Astrocyte of the cerebellum (primary cell): Measurements from ENCODE around the gene NMT1.

ENCODE experiments used
- DNase-seq: peaks from one replicate; pipeline ENCODE4 v3.0.0-alpha.2; 2011; ENCODE audit warnings: low read depth
- H3K4me3 ChIP-seq: 2 replicates; pipeline ENCODE4 v1.5.1; 2011; ENCODE audit warnings: mild to moderate bottlenecking, low read depth, low read length, moderate library complexity
- CTCF ChIP-seq: IDR thresholded peaks from 2 replicates; pipeline ENCODE4 v1.5.1; 2012; ENCODE audit warnings: low read length, low read depth, moderate library complexity, mild to moderate bottlenecking; ENCODE audit errors: missing control alignments
- in situ Hi-C: cut with HindIII; loops from 2 replicates; pipeline ENCODE4 v1.10.0; 2017; ENCODE audit warnings: low sequenced_read_pairs

NMT1 gene

GRCh38 chr17:45077643-45078042 lies 16.5 kb downstream of the NMT1 start:
- no peak for TF ChIP-seq CTCF
- in situ Hi-C loops, result no loop called here
- no peak overlapping the region for H3K4me3 ChIP-seq
- DNase-seq, result no peak

- H3K4me3 ChIP-seq, result no peak overlapping the region
- in situ Hi-C loops, result no loop called here
- no peak for TF ChIP-seq CTCF
- DNase-seq, result no peak
Measured at GRCh38 chr17:45081047-45081703, 20.1 kb downstream of the NMT1 start.

GRCh38 chr17:45086391-45086790 lies 25.3 kb downstream of the NMT1 start:
- no peak overlapping the region for H3K4me3 ChIP-seq
- TF ChIP-seq CTCF, result no peak
- in situ Hi-C loops, result no loop called here
- no peak for DNase-seq

GRCh38 chr17:45086865-45087503 lies 25.9 kb downstream of the NMT1 start:
- no peak for TF ChIP-seq CTCF
- H3K4me3 ChIP-seq, result no peak overlapping the region
- in situ Hi-C loops, result no loop called here
- DNase-seq, result no peak

GRCh38 chr17:45087504-45087975 lies 26.4 kb downstream of the NMT1 start:
- no peak overlapping the region for H3K4me3 ChIP-seq
- peak; percentile 36 for DNase-seq
- in situ Hi-C loops, result no loop called here
- no peak for TF ChIP-seq CTCF

GRCh38 chr17:45087978-45088377 lies 26.9 kb downstream of the NMT1 start:
- no peak for DNase-seq
- no peak overlapping the region for H3K4me3 ChIP-seq
- TF ChIP-seq CTCF, result no peak
- in situ Hi-C loops, result no loop called here
